HG02981 (cell line): ENCODE measurements around the gene ATP6V1C2.

ENCODE experiments used
- ATAC-seq: cut with Tn5 transposase; IDR thresholded peaks from one replicate; pipeline ENCODE4 v1.9.1; 2021; ENCODE audit warnings: mild to moderate bottlenecking, moderate library complexity; ENCODE audit not compliant: unreplicated experiment

ATP6V1C2 gene

GRCh38 chr2:10722252-10722825 lies 909 bp downstream of the ATP6V1C2 start:
- no peak for ATAC-seq

- no peak for ATAC-seq
These were observed 11.6 kb downstream of the ATP6V1C2 start for GRCh38 chr2:10732924-10733565.

- ATAC-seq = no peak
These were observed 12.1 kb downstream of the ATP6V1C2 start for GRCh38 chr2:10733566-10733925.

GRCh38 chr2:10733980-10734379 lies 12.6 kb downstream of the ATP6V1C2 start:
- no peak for ATAC-seq

- no peak for ATAC-seq
These were observed 16.8 kb downstream of the ATP6V1C2 start for GRCh38 chr2:10738192-10738591.

GRCh38 chr2:10740226-10740625 lies 18.8 kb downstream of the ATP6V1C2 start:
- ATAC-seq = no peak

GRCh38 chr2:10741139-10741538 lies 19.7 kb downstream of the ATP6V1C2 start:
- ATAC-seq = no peak

- ATAC-seq = no peak
These were observed 21.2 kb downstream of the ATP6V1C2 start for GRCh38 chr2:10742666-10743065.

- ATAC-seq = no peak
These were observed 29.2 kb downstream of the ATP6V1C2 start for GRCh38 chr2:10750610-10751009.

- no peak for ATAC-seq
These were observed 30.8 kb downstream of the ATP6V1C2 start for GRCh38 chr2:10752236-10752635.

GRCh38 chr2:10753156-10753555 lies 31.7 kb downstream of the ATP6V1C2 start:
- no peak for ATAC-seq

- ATAC-seq = no peak
These were observed 32.4 kb downstream of the ATP6V1C2 start for GRCh38 chr2:10753876-10754275.

- ATAC-seq = no peak
These were observed 34.2 kb downstream of the ATP6V1C2 start for GRCh38 chr2:10755621-10756020.

GRCh38 chr2:10757814-10758286 lies 36.4 kb downstream of the ATP6V1C2 start:
- no peak for ATAC-seq

- no peak for ATAC-seq
These were observed 37.8 kb downstream of the ATP6V1C2 start for GRCh38 chr2:10759151-10759714.

- ATAC-seq = no peak
These were observed 39.5 kb downstream of the ATP6V1C2 start for GRCh38 chr2:10760794-10761504.

GRCh38 chr2:10761591-10761990 lies 40.2 kb downstream of the ATP6V1C2 start:
- ATAC-seq = no peak

GRCh38 chr2:10762651-10763460 lies 41.4 kb downstream of the ATP6V1C2 start:
- no peak for ATAC-seq

GRCh38 chr2:10763461-10763800 lies 42.0 kb downstream of the ATP6V1C2 start:
- ATAC-seq = no peak

- ATAC-seq = no peak
These were observed 42.8 kb downstream of the ATP6V1C2 start for GRCh38 chr2:10764096-10764785.

GRCh38 chr2:10764896-10765295 lies 43.5 kb downstream of the ATP6V1C2 start:
- no peak for ATAC-seq
